H1 (cell line): ENCODE data around the gene RTTN.

Experiments used
- CEBPB ChIP-seq: IDR thresholded peaks from 2 replicates; pipeline ENCODE4 v1.6.1; 2012; ENCODE audit warnings: low read depth, low read length
- CTCF ChIP-seq, 3 experiments: IDR thresholded peaks; 1 replicate in 2 of 3; 2 replicates in 1 of 3; pipeline versions ENCODE4 v1.5.1 to v1.6.1; 2011; ENCODE audit warnings: low read length in 3 of 3, mild to moderate bottlenecking in 3 of 3, inconsistent platforms in 2 of 3, low read depth in 1 of 3, moderate library complexity in 1 of 3; ENCODE audit not compliant: insufficient read depth in 1 of 3; ENCODE audit errors: control extremely low read depth in 1 of 3
- MAFK ChIP-seq: IDR thresholded peaks from 2 replicates; pipeline ENCODE4 v1.6.1; 2012; ENCODE audit warnings: low read depth, mild to moderate bottlenecking, improper control_type of control experiment, low read length
- POLR2A ChIP-seq, 2 experiments: IDR thresholded peaks; 1 replicate in 1 of 2; 2 replicates in 1 of 2; pipeline ENCODE4 v1.6.1; 2011; ENCODE audit warnings: low read depth in 2 of 2, low read length in 2 of 2, mild to moderate bottlenecking in 2 of 2; ENCODE audit errors: control extremely low read depth in 1 of 2
- RXRA ChIP-seq: IDR thresholded peaks from 2 replicates; pipeline ENCODE4 v1.6.1; 2011; ENCODE audit warnings: low read depth, mild to moderate bottlenecking, low read length, moderate library complexity; ENCODE audit not compliant: insufficient read depth
- USF2 ChIP-seq: IDR thresholded peaks from 2 replicates; pipeline ENCODE4 v1.6.1; 2011; ENCODE audit warnings: low read length, improper control_type of control experiment

GRCh38 chr18:70005580-70005979, 199.9 kb downstream of the RTTN start:
- TF ChIP-seq USF2 (no peak), MAFK (no peak), CTCF (IDR thresholded peaks at IDR 0.05; ENCODE audit: control extremely low read depth in 1 of 3, insufficient read depth in 1 of 3, low read depth in 1 of 3, low read length in 3 of 3) (no peak), CEBPB (no peak), RXRA (no peak), POLR2A (IDR thresholded peaks at IDR 0.05; ENCODE audit: control extremely low read depth in 1 of 2, low read depth in 2 of 2, low read length in 2 of 2) (no peak)
